IMR-90 (cell line): Measurements from ENCODE around the gene DCAF10. TPM values are rescaled to one million over a fixed set of nuclear protein-coding genes. Genes with fewer than 3 reads are reported as not detected.

Experiments
- ATAC-seq: fragments of 200-7000 bp; cut with Tn5 transposase; 2 replicates; pipeline ENCODE4 v1.9.1; 2020; ENCODE audit warnings: low read depth, mild to moderate bottlenecking, moderate library complexity
- BruUV-seq: library from RNA; stranded (reverse); fragments of 400-500 nt; replicated peaks from 2 replicates; lab custom pipeline; 2021; lab: Mats Ljungman, UMichigan
- CTCF ChIA-PET: fragments of 300-600 bp; formaldehyde crosslinking; extraction: SDS; loops from one replicate; lab custom pipeline; 2021; ENCODE audit warnings: antibody characterized with exemption; lab: Yijun Ruan, JAX
- POLR2A ChIA-PET: fragments of 300-600 bp; sonication (Branson Sonifier 250); formaldehyde crosslinking; loops from one replicate; lab custom pipeline; 2022; ENCODE audit warnings: antibody characterized with exemption; ENCODE audit not compliant: unreplicated experiment; lab: Charles Lee
- DNase-seq: peaks from one replicate; pipeline ENCODE4 v3.0.0; 2013
- H2AFZ ChIP-seq: replicated peaks from 2 replicates; pipeline ENCODE3; 2013; ENCODE audit warnings: low read length, mild to moderate bottlenecking; ENCODE audit not compliant: poor library complexity
- H2AK5ac ChIP-seq: 2 replicates; pipeline ENCODE4 v1.6.1; 2013; ENCODE audit warnings: low read depth, low read length, inconsistent platforms
- H2AK9ac ChIP-seq: replicated peaks from 2 replicates; pipeline ENCODE3; 2013; ENCODE audit warnings: mild to moderate bottlenecking, low read depth, low read length, moderate library complexity; ENCODE audit not compliant: poor library complexity
- H2BK120ac ChIP-seq: 2 replicates; pipeline ENCODE4 v1.6.1; 2013; ENCODE audit warnings: low read depth, low read length, inconsistent platforms
- H2BK15ac ChIP-seq: 3 replicates; pipeline ENCODE4 v1.6.1; 2013; ENCODE audit warnings: low read depth, low read length, inconsistent platforms
- H2BK20ac ChIP-seq: 2 replicates; pipeline ENCODE4 v1.6.1; 2013; ENCODE audit warnings: low read depth, mild to moderate bottlenecking, inconsistent platforms, low read length, moderate library complexity
- H2BK5ac ChIP-seq: 2 replicates; pipeline ENCODE4 v1.6.1; 2013; ENCODE audit warnings: mild to moderate bottlenecking, low read depth, low read length, inconsistent platforms; ENCODE audit not compliant: poor library complexity, severe bottlenecking
- H3K14ac ChIP-seq: replicated peaks from 2 replicates; pipeline ENCODE4 v1.6.1; 2013; ENCODE audit warnings: low read depth, low read length, inconsistent platforms
- H3K18ac ChIP-seq: 2 replicates; pipeline ENCODE4 v1.6.1; 2013; ENCODE audit warnings: low read depth, low read length, control low read depth
- H3K23ac ChIP-seq: 2 replicates; pipeline ENCODE4 v1.6.1; 2013; ENCODE audit warnings: low read depth, low read length, inconsistent platforms
- H3K27ac ChIP-seq: 2 replicates; pipeline ENCODE4 v1.5.1; 2013; ENCODE audit warnings: mild to moderate bottlenecking, control low read depth, low read length; ENCODE audit not compliant: insufficient read depth
- H3K27me3 ChIP-seq: 2 replicates; pipeline ENCODE4 v1.6.1; 2013; ENCODE audit warnings: low read length; ENCODE audit not compliant: control insufficient read depth, insufficient read depth
- H3K36me3 ChIP-seq: 2 replicates; pipeline ENCODE4 v1.6.1; 2013; ENCODE audit warnings: low read length, mixed read lengths; ENCODE audit not compliant: control insufficient read depth, insufficient read depth
- H3K4ac ChIP-seq: 2 replicates; pipeline ENCODE4 v1.6.1; 2013; ENCODE audit warnings: low read depth, low read length, inconsistent platforms
- H3K4me1 ChIP-seq: 2 replicates; pipeline ENCODE4 v1.6.1; 2013; ENCODE audit warnings: low read length, mixed read lengths; ENCODE audit not compliant: control insufficient read depth, insufficient read depth
- H3K4me2 ChIP-seq: 2 replicates; pipeline ENCODE4 v1.6.1; 2013; ENCODE audit warnings: low read depth, mild to moderate bottlenecking, control low read depth, low read length, moderate library complexity
- H3K4me3 ChIP-seq: 2 replicates; pipeline ENCODE4 v1.5.1; 2013; ENCODE audit warnings: low read depth, mild to moderate bottlenecking, control low read depth, low read length, moderate library complexity; ENCODE audit not compliant: insufficient read depth
- H3K56ac ChIP-seq: 2 replicates; pipeline ENCODE4 v1.6.1; 2013; ENCODE audit warnings: low read length, inconsistent platforms; ENCODE audit not compliant: insufficient read depth; ENCODE audit errors: extremely low read depth
- H3K79me1 ChIP-seq, 2 experiments: 2 replicates each; pipeline ENCODE4 v1.6.1; 2013; ENCODE audit warnings: low read length in 2 of 2, inconsistent platforms in 1 of 2, low read depth in 1 of 2
- H3K9ac ChIP-seq: 2 replicates; pipeline ENCODE4 v1.6.1; 2013; ENCODE audit warnings: low read depth, low read length, control low read depth
- H3K9me1 ChIP-seq: 2 replicates; pipeline ENCODE4 v1.6.1; 2013; ENCODE audit warnings: low read length, inconsistent platforms; ENCODE audit not compliant: insufficient read depth
- H3K9me3 ChIP-seq: 2 replicates; pipeline ENCODE4 v1.6.1; 2013; ENCODE audit warnings: low read length; ENCODE audit not compliant: control insufficient read depth, insufficient read depth
- H4K20me1 ChIP-seq: 2 replicates; pipeline ENCODE4 v1.6.1; 2013; ENCODE audit warnings: low read length, inconsistent platforms; ENCODE audit not compliant: insufficient read depth
- H4K5ac ChIP-seq: 2 replicates; pipeline ENCODE4 v1.6.1; 2013; ENCODE audit warnings: mild to moderate bottlenecking, low read depth, low read length, control low read depth
- H4K8ac ChIP-seq, 2 experiments: 2 replicates each; pipeline ENCODE4 v1.6.1; 2013; ENCODE audit warnings: low read depth in 2 of 2, low read length in 2 of 2, control low read depth in 1 of 2, inconsistent platforms in 1 of 2
- H4K91ac ChIP-seq: 2 replicates; pipeline ENCODE4 v1.6.1; 2013; ENCODE audit warnings: low read depth, low read length, inconsistent platforms; ENCODE audit not compliant: insufficient read depth
- MAZ ChIP-seq: IDR thresholded peaks from 2 replicates; pipeline ENCODE4 v1.6.1; 2012; ENCODE audit warnings: low read depth, mild to moderate bottlenecking, low read length, improper control_type of control experiment, moderate library complexity, borderline replicate concordance
- RAD21 ChIP-seq: IDR thresholded peaks from 2 replicates; pipeline ENCODE4 v1.6.1; 2012; ENCODE audit warnings: low read length, improper control_type of control experiment
- RFX5 ChIP-seq: IDR thresholded peaks from 2 replicates; pipeline ENCODE4 v1.8.0; 2012; ENCODE audit warnings: low read depth, mild to moderate bottlenecking, low read length, moderate library complexity
- WGBS, 2 experiments: methylation state at CpG; one replicate each; pipeline versions ENCODE4 v1.1.5 to v1.1.7; 2013; ENCODE audit warnings: missing lambda C conversion rate in 2 of 2; ENCODE audit not compliant: insufficient read length in 1 of 2; ENCODE audit errors: extremely low coverage in 2 of 2; 5-methylcytosine and 5-hydroxymethylcytosine counted together
- dilution Hi-C: fragments of 300-500 bp; cut with HindIII; formaldehyde crosslinking; loops from one replicate; pipeline ENCODE4 v1.14.3; 2018; ENCODE audit warnings: low sequenced_read_pairs; ENCODE audit not compliant: unreplicated experiment
- in situ Hi-C: fragments of 300-500 bp; cut with MboI; formaldehyde crosslinking; loops from 3 replicates; pipeline ENCODE4 v1.14.3; 2019; ENCODE audit warnings: low sequenced_read_pairs, inconsistent platforms, mixed read lengths
- intact Hi-C: fragments of 100-400 bp; cut with micrococcal nuclease; formaldehyde crosslinking; loops from 2 replicates; pipeline ENCODE4 v1.10.0; 2022
- polyA plus RNA-seq, 3 experiments: library from polyadenylated mRNA; depleted of rRNA; stranded (reverse); fragments of >200 nt; gene quantifications; 2 replicates each; pipeline ENCODE4 v1.2.3, GENCODE V29; 2012; ENCODE audit warnings: low replicate concordance in 1 of 3
- total RNA-seq: library from RNA; depleted of rRNA; stranded (reverse); fragments of >200 nt; gene quantifications from 2 replicates; pipeline ENCODE4 v1.2.3, GENCODE V29; 2012

The DCAF10 gene
- total and polyA plus RNA-seq, 2 of the 4 experiments (the other 2 are of a cell fraction), result 17.1 to 19.4 TPM

GRCh38 chr9:37870081-37870798 is 69.6 kb downstream of the DCAF10 start:
- Histone ChIP-seq H3K27me3 (no peaks in the 10 kb centered on the region), H3K36me3 (no peaks in the 10 kb centered on the region), H2AK5ac (no peak overlapping the region), H3K79me1 (no peaks in the 10 kb centered on the region; a peak in 1 of 4 replicates), H3K4me3 (no peak overlapping the region), H2BK5ac (no peak overlapping the region), H3K9me3 (no peaks in the 10 kb centered on the region), H4K8ac (no peak overlapping the region), H3K4ac (no peak overlapping the region), H3K9me1 (no peaks in the 10 kb centered on the region; the same call in 1 of the 2 replicates), H2BK20ac (no peak overlapping the region), H4K20me1 (no peaks in the 10 kb centered on the region; the same call in 1 of the 2 replicates), H2AFZ (no peak overlapping the region), H2BK15ac (no peak overlapping the region), H3K4me2 (no peak overlapping the region), H3K23ac (no peak overlapping the region), H3K18ac (no peak overlapping the region), H3K9ac (no peak overlapping the region), H3K27ac (no peak overlapping the region), H3K56ac (no peak overlapping the region), H3K4me1 (no peaks in the 10 kb centered on the region; the same call in 1 of the 2 replicates), H4K91ac (no peak overlapping the region), H3K14ac (no peak overlapping the region), H4K5ac (no peak overlapping the region), H2BK120ac (no peak overlapping the region), H2AK9ac (no peak overlapping the region)
- no CpG with 5 or more reads among the region's 5 CpGs for WGBS, 2 experiments
- dilution Hi-C loops (no loop called here), intact Hi-C loops (no loop called here), in situ Hi-C loops (no loop called here)
- no peak for TF ChIP-seq RAD21
- no peak for TF ChIP-seq RFX5
- no peak for TF ChIP-seq MAZ
- CTCF ChIA-PET, result interaction anchor here (0.5 kb wide), 1 partner anchor 1239 kb away, joined by 4 read pairs; no protein-coding TSS in a partner anchor
- POLR2A ChIA-PET, result interaction anchor here (0.6 kb wide), 1 partner anchor 18 kb away, joined by 10 read pairs; no protein-coding TSS in a partner anchor
- no TSS peak for BruUV-seq
- ATAC-seq, result no peak
- DNase-seq, result no peak
